GM18505 (cell line): ENCODE measurements around the gene PADI1.

Experiments
- ATAC-seq: cut with Tn5 transposase; IDR thresholded peaks from one replicate; pipeline ENCODE4 v1.9.1; 2021; ENCODE audit not compliant: unreplicated experiment
- POLR2A ChIP-seq: IDR thresholded peaks from 4 replicates; pipeline ENCODE4 v1.6.1; 2011; ENCODE audit warnings: borderline replicate concordance; ENCODE audit not compliant: insufficient read depth, insufficient read length; ENCODE audit errors: extremely low read depth

The PADI1 gene

DNA sequence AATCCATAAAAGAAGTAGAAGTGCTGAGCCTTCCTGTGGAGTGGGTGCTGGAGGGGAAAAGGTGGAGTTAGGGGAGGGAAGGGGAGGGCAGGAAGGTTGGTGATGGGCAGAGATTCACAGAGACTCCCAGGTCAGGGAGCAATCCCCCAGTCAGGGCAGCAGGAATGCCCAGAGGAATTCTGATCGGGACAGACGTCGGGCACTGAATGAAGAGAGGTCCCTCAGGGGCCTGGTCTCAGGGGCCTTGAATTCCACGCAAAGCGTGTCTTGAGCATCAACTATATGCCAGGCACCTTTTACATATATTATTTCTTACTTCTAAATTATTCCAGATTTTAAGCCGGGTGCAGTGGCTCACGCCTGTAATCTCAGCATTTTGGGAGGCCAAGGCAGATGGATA, 7.2 kb upstream of the PADI1 start:
- ATAC-seq = no peak

DNA sequence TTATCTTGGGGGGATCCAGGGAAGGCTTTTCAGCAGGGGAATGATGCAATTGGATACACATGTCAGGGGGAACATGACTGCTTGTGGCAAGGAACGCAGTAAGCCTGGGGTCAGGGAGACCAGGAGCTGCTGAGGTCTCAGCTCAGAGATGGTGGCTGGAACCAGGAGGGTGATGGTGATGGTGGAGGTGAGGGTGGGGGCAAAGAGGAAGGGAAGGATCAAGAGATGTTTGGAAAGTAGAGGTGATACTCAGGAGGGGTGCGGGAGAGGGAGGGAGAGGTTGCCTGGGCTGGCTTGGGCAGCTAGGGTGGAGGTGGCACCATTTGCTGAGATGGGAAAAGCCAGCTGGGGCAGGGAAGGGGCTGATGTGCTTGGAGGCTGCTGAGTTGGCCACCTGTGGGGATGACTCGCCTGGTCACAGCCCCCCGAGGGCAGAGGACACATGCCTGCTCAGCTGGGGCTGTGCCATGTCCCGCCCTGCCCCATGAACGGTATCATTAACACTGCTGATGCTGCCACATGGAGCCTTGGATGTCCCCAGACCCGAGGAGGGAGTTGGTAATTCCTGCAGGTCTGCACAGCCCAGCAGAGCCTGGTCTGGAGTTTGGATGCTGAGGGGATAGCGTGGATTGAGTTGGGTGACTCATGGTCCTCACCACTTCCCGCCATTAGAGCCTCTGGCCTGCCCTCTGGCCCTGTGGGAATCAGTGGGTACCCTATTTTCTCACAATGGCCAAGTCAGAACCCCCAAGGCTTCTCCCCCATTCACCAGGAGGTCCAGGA, 6.3 kb upstream of the PADI1 start:
- TF ChIP-seq POLR2A = no peak

More for the DNA sequence above, 7.2 kb upstream of the PADI1 start:
- no peak for TF ChIP-seq POLR2A

DNA sequence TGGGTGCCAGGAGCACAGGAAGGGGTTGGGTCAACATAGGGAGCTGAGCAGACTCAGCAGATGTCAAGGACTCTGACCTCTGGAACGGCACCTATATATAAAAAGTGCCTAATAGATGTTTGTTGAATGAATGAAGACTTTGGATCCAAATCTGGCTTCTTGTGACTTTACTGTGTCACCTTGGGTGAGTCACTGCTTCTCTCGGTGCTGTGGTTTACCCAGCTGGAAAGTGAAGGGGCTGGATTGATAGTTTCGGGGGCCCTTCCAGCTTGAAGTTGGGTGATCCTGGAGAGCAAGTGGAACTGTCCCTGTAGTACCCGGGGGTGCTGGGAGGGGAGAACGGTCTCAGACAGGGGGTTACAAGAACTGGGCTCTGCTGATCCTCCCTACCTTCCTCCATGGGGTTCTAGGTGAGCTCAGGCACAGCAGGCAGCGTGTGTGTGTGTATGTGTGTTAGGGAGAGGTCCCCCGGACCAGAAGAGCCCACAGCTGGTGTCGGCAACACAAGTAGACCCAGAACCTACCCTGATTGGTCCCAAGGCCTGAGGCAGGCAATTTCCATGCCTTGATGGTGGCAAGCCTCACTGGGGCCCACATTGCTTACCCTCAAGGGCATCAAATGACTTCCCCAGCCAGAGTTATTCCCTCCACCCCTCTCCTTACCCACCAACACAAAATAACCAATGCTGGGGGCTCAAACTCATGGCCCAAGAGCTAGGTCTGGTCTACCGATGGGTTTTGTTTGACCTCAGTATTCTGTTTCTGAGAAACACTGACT, 5.5 kb upstream of the PADI1 start:
- no peak for ATAC-seq
- TF ChIP-seq POLR2A = no peak

More for the DNA sequence above, 6.3 kb upstream of the PADI1 start:
- ATAC-seq = no peak

DNA sequence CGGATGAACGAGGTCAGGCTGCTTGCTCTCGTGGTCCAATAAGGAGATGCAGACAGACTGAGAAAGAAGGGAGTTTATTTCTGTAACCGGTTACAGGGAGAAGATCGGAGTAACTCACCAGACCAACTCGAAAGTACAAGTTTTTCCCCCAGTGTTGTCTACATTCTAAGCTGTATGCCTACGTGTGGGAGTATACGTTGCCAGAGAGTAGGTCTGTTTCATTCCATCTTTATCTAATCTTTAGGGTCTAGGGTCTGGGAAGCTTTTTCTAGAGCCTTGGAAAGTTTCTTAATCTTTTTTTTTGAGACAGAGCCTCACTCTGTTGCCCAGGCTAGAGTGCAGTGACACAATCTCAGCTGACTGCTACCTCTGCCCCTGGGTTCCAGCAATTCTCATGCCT, 4.7 kb upstream of the PADI1 start:
- ATAC-seq = no peak
- no peak for TF ChIP-seq POLR2A

DNA sequence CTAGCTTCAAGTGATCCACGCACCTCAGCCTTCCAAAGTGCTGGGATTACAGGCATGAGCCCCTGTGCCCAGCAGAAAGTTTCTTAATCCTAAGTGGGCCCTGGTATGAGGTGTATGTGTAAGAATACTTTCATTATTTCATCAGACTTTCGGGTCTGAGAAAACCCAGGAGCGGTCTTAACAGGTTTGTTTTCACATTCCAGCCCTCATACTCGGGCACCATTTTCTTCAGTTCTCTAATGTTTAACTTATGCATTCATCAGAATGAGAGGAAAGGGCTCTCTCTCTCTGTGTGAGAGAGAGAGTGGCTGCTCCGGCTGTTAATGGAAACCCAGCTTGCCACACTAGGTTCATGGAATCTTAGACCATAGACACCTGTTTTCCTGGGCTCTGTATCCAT, 4.2 kb upstream of the PADI1 start:
- no peak for ATAC-seq
- TF ChIP-seq POLR2A = no peak

DNA sequence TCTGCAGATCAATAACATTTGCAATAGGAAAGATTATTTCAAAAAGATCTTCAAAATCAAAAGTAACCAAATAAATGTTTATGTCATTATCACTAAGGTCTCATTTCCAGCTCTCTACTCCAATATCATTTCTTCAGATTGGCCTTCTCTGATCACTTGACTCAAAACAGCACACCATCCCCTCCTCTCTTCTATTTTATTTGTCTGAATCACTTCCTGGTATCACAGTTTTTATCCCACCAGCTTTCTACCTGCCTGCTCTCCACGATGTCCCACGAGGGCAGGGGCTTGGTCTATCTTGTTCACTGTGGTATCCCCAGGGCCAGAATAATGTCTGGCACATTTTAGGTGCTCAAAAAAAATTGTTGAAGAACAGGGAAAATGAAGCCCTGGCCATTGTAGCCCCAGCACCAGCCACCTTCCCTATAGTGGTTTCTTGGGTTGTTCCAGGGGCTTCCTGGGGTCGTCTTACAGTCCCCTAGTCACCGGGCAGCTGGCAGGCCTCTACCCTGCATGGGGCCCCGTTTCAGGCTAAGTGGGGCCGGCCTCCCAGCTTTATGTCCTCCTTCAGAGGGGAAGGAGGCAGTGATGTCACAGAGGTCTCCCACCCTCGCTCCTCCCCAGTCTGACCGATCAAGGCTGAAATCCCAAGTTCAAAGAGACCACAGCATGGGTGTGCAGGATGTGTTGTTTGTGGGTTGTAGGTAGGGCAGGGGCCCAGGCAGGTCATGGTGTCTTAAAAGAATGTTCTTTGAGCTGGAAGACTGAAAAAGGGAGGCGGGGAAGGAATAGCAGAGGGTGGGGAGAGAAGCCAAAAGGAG, 3.5 kb upstream of the PADI1 start:
- no peak for TF ChIP-seq POLR2A
- no peak for ATAC-seq

DNA sequence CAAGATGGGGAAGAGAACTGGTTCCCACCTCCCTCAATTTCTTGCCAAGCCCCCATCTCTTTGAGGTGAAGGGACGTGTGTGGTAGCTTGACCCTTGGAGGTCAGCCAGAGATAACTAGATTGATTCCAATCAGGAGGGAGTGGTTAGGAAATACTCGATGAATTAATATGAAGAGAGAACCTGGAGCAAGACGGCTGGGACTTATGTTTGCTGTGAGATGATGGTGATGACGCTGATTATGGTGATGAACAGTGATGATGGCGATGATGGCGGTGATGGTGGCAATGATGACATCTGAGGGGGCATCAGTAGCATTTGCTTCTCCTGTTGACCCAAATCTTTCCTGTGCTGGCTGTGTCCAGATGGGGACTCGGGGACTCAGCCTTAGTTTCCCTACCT, 724 bp downstream of the PADI1 start:
- TF ChIP-seq POLR2A = no peak
- ATAC-seq = no peak

DNA sequence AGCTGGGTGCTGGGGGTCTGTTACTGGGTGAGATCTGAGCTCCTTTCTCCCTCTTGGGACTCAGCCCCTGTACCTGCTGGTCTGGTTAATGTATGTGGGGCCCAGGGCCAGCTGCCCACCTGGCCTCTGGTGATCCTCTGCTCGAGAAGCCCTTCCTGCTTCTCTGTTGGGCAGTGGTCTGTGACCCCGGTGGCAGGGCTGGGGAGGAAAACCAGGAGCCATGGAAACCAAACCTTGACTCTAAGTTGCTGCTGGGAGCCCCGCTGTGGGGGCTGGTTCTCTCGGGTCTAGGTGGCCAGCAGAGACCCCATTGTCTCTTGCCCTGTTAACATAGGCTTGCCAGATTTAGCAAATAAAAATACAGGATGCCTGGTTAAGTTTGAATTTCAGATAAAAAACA, 1.3 kb downstream of the PADI1 start:
- TF ChIP-seq POLR2A = no peak
- no peak for ATAC-seq

DNA sequence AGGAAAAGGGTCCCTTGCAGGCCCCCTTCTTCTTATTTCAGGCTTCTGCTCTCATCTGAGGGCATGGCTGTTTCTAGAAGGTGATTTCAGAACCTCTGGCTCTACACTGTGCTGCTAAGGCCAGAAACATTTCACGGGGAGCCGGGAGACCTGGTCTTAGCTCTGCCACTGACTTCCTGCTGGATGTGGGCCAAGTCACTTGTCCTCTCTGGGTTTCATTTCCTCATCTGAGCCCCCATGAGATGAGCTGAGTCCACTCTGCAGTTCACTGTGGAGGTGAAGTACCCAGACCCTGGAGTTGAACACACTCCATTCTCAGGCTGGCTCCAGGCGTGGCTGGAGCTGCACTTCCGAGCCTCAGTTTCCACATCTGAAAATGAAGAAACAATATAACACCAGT, 2.1 kb downstream of the PADI1 start:
- peak; percentile 56 for ATAC-seq
- TF ChIP-seq POLR2A = no peak

DNA sequence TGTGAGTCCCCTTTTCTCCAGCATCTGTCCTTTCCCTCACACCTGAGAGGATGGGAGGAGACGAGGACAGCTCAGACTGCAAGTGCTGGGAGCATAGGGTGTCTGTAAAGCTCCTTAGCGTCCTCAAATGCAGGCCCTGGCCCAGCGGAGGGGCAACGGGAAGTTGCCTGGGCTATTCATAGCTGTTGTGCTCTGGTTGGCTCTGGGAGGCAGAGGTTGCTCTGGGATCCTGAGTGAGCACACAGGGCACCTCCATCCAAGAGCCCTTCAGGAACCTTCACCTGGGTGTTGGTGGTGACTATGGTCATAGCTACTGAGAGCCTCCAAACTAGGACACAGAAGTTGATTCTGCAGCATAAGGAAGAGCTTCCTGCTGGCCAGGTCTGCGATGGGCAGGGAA, 2.6 kb downstream of the PADI1 start:
- peak; percentile 12 for ATAC-seq
- TF ChIP-seq POLR2A = no peak

DNA sequence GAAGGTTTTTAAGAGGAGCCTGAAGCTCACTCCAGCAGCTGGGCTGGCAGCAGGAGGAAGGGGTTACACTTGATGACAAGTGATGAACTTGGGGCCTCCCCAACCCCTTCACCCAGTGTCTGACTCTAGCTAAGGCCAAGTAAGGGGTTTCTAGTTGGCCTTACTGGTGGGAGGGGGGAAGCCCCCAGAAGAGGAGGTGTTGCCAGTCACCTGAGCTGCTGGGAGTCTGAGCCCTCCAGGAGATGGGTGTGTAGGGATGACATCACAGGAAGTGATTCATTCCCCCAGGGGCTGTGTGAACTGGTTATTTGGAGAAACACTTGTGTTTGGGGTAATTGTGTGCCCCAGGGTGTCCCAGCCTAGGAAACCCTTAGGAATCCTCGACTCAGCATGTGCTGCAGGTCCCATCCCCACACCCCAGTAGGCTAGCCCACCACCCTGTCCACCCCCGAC, 3.1 kb downstream of the PADI1 start:
- peak; percentile 45 for ATAC-seq
- no peak for TF ChIP-seq POLR2A

DNA sequence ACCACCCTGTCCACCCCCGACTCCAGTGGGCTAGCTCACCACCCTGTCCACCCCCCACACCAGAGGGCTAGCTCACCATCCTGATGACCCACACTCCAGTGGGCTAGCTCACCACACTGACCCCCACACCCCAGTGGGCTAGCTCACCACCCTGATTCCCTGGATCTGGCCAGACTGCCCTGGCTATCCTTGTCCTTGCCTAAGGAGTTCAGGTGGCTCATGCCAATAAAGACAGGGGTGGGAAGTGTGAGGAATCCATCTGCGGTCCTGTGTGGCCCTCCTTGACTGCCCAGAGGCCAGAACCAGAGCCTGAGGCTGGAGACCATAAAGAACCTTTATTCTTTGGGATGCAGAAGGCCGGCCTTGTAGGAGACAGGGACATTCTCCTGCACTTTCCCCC, 3.6 kb downstream of the PADI1 start:
- TF ChIP-seq POLR2A = no peak
- no peak for ATAC-seq

DNA sequence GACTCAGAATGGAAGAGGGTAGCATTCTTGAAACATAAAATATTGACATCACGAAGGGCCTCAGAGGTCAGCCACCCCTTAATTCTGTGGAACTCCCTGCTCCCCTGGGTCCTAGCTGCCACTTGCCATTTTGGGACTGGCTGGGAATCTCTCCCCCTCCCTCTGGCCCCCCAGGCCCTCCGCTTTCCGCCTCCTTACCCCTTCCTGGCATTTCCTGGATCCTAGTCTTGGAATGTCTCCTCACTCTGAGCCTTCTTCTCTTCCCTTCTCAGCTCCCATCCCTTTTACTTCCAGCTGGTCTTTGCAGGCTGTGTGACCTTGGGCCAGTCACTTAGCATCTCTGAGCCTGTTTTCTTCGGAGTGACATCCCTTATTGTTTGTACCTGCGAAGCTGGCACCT, 4.5 kb downstream of the PADI1 start:
- ATAC-seq = no peak
- no peak for TF ChIP-seq POLR2A
